SK-N-MC (cell line): ENCODE measurements around the gene ZNF564.
A peak's percentile ranks its signal among the peaks of the same experiment; 100 is the strongest.

Source experiments
- EZH2 ChIP-seq: fragments of 200-600 bp; sonication (generic); IDR thresholded peaks from one replicate; pipeline ENCODE4 v1.6.1; 2017; ENCODE audit warnings: antibody characterized with exemption
- POLR2AphosphoS5 ChIP-seq: IDR thresholded peaks from 2 replicates; pipeline ENCODE4 v1.6.1; 2012; ENCODE audit warnings: mild to moderate bottlenecking, low read depth, low read length, borderline replicate concordance

DNA sequence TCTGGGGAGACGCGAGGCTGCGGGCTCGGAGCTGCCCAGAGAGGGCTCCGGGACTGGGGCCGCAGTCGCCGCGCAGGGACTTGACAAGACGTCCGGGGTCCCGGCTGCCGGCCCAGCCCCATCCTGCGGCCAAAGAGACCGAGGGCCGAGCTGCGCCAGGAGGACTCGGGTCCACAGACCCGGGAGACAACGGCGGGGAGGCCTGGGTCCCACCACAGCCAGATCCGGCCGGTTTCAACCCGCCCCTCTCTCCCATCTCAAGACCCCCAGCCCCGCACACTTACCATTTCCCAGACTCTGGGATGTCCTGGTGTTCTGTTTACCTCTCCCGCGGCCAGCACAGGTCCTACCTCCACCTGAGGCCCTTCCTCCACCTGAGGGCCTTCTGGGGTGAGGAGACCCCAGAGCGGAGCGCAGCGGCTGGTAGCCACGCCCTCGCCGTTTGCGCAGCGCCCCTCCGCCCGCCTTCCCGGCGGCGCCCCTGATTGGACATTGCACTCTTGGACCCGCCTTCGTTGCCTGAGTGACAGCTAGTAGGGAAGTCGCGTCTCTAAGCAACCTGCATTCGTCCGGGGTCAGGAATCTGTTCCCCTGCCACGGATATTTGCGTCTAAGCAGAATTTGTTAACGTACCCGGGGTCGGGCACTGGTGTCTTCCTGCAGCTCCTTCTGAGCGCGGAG lies 66.8 kb downstream of the ZNF564 start, which contains the start of gene ZNF709:
- TF ChIP-seq POLR2AphosphoS5 = peak; percentile 91
- TF ChIP-seq EZH2 = no peak
